Activated naive CD4-positive, alpha-beta T cell treated with anti-CD3 and anti-CD28 coated beads, Interleukin-2, amount 50 U/mL, for 24 hours (primary cell): ENCODE data around the gene PCDHB7.
"Not testable (repeated sequence)": the region's sequence is repeated elsewhere in the genome, so short reads cannot be mapped to it uniquely, and the experiment has no call there.

Experiments
- H3K27ac Mint-ChIP-seq: one replicate; pipeline ENCODE4 v1.8.0; 2021; ENCODE audit warnings: mild to moderate bottlenecking, mixed read lengths
- H3K27me3 Mint-ChIP-seq: one replicate; pipeline ENCODE4 v1.8.0; 2021; ENCODE audit warnings: mixed read lengths
- H3K36me3 Mint-ChIP-seq: one replicate; pipeline ENCODE4 v1.8.0; 2021; ENCODE audit warnings: mixed read lengths
- H3K4me1 Mint-ChIP-seq: one replicate; pipeline ENCODE4 v1.8.0; 2021; ENCODE audit warnings: mixed read lengths
- H3K4me3 Mint-ChIP-seq: one replicate; pipeline ENCODE4 v1.8.0; 2021; ENCODE audit warnings: mild to moderate bottlenecking, mixed read lengths
- H3K9me3 Mint-ChIP-seq: one replicate; pipeline ENCODE4 v1.8.0; 2021; ENCODE audit warnings: mixed read lengths

Gene PCDHB7

GRCh38 chr5:141199359-141200235, 27.2 kb downstream of the PCDHB7 start, which contains the start of gene PCDHB11:
TSS of gene PCDHB11 (plus strand) at chr5:141199627. CDS start at chr5:141199775, 148 bp downstream.
- Mint-ChIP-seq H3K27me3 (peaks cover 41% of the 10 kb centered on the region), H3K36me3 (peaks cover 13% of the 10 kb centered on the region), H3K9me3 (peaks cover 20% of the 10 kb centered on the region), H3K4me1 (no peaks in the 10 kb centered on the region), H3K27ac (no peak within 1 kb of the TSS), H3K4me3 (no peak within 1 kb of the TSS)

GRCh38 chr5:141201126-141201525, 28.7 kb downstream of the PCDHB7 start:
- not testable (repeated sequence) for H3K36me3 Mint-ChIP-seq, H3K27ac Mint-ChIP-seq, H3K4me3 Mint-ChIP-seq, H3K4me1 Mint-ChIP-seq
- Mint-ChIP-seq H3K27me3 (peaks cover 45% of the 10 kb centered on the region), H3K9me3 (peaks cover 16% of the 10 kb centered on the region)

- peaks cover 16% of the 10 kb centered on the region for H3K9me3 Mint-ChIP-seq
Measured at GRCh38 chr5:141201646-141202045, 29.2 kb downstream of the PCDHB7 start.

GRCh38 chr5:141208478-141208877, 36.0 kb downstream of the PCDHB7 start, which contains the start of gene PCDHB12:
TSS of gene PCDHB12 (plus strand) at chr5:141208719. CDS start at chr5:141208908, 189 bp downstream.
- H3K27ac Mint-ChIP-seq, result no peak within 1 kb of the TSS
- no peaks in the 10 kb centered on the region for H3K36me3 Mint-ChIP-seq
- no peaks in the 10 kb centered on the region for H3K4me1 Mint-ChIP-seq
- peak within 1 kb of the TSS; percentile 15 for H3K4me3 Mint-ChIP-seq
- peaks cover 5% of the 10 kb centered on the region for H3K9me3 Mint-ChIP-seq
- peaks cover 55% of the 10 kb centered on the region for H3K27me3 Mint-ChIP-seq

More at GRCh38 chr5:141201646-141202045, 29.2 kb downstream of the PCDHB7 start:
- H3K27me3 Mint-ChIP-seq, result peaks cover 46% of the 10 kb centered on the region
- not testable (repeated sequence) for H3K36me3 Mint-ChIP-seq, H3K27ac Mint-ChIP-seq, H3K4me1 Mint-ChIP-seq, H3K4me3 Mint-ChIP-seq

- H3K4me1 Mint-ChIP-seq, H3K27ac Mint-ChIP-seq, H3K36me3 Mint-ChIP-seq, H3K4me3 Mint-ChIP-seq, H3K9me3 Mint-ChIP-seq: not testable (repeated sequence)
- H3K27me3 Mint-ChIP-seq, result peaks cover 58% of the 10 kb centered on the region
Measured at GRCh38 chr5:141210281-141210680, 37.8 kb downstream of the PCDHB7 start.

GRCh38 chr5:141210849-141211248, 38.4 kb downstream of the PCDHB7 start:
- H3K27ac Mint-ChIP-seq, H3K4me1 Mint-ChIP-seq, H3K9me3 Mint-ChIP-seq, H3K36me3 Mint-ChIP-seq, H3K4me3 Mint-ChIP-seq: not testable (repeated sequence)
- peaks cover 56% of the 10 kb centered on the region for H3K27me3 Mint-ChIP-seq

- Mint-ChIP-seq H3K36me3 (peaks cover 10% of the 10 kb centered on the region), H3K27me3 (peaks cover 47% of the 10 kb centered on the region)
- not testable (repeated sequence) for H3K4me3 Mint-ChIP-seq, H3K27ac Mint-ChIP-seq, H3K4me1 Mint-ChIP-seq, H3K9me3 Mint-ChIP-seq
Measured at GRCh38 chr5:141213656-141214339, 41.4 kb downstream of the PCDHB7 start, which contains the start of gene PCDHB13. TSS of gene PCDHB13 (plus strand) at chr5:141213919. CDS start at chr5:141214124, 205 bp downstream.

GRCh38 chr5:141214583-141214982, 42.1 kb downstream of the PCDHB7 start:
- not testable (repeated sequence) for H3K4me3 Mint-ChIP-seq, H3K27ac Mint-ChIP-seq, H3K4me1 Mint-ChIP-seq
- Mint-ChIP-seq H3K9me3 (peaks cover 16% of the 10 kb centered on the region), H3K36me3 (peaks cover 12% of the 10 kb centered on the region), H3K27me3 (peaks cover 49% of the 10 kb centered on the region)

- H3K9me3 Mint-ChIP-seq, result peaks cover 25% of the 10 kb centered on the region
- not testable (repeated sequence) for H3K27ac Mint-ChIP-seq, H3K4me1 Mint-ChIP-seq, H3K4me3 Mint-ChIP-seq
- peaks cover 15% of the 10 kb centered on the region for H3K36me3 Mint-ChIP-seq
- H3K27me3 Mint-ChIP-seq, result peaks cover 53% of the 10 kb centered on the region
Measured at GRCh38 chr5:141215504-141215903, 43.1 kb downstream of the PCDHB7 start.

GRCh38 chr5:141216035-141216434, 43.6 kb downstream of the PCDHB7 start:
- not testable (repeated sequence) for H3K27ac Mint-ChIP-seq, H3K4me1 Mint-ChIP-seq, H3K4me3 Mint-ChIP-seq
- Mint-ChIP-seq H3K9me3 (peaks cover 30% of the 10 kb centered on the region), H3K36me3 (peaks cover 15% of the 10 kb centered on the region), H3K27me3 (peaks cover 54% of the 10 kb centered on the region)

- Mint-ChIP-seq H3K4me3 (peak within 1 kb of the TSS; percentile 40), H3K4me1 (no peaks in the 10 kb centered on the region), H3K36me3 (peaks cover 10% of the 10 kb centered on the region), H3K27ac (no peak within 1 kb of the TSS), H3K9me3 (peaks cover 25% of the 10 kb centered on the region), H3K27me3 (peaks cover 65% of the 10 kb centered on the region)
Measured at GRCh38 chr5:141223112-141223783, 50.8 kb downstream of the PCDHB7 start, which contains the start of gene PCDHB14. TSS of gene PCDHB14 (plus strand) at chr5:141223343. CDS start at chr5:141223506, 163 bp downstream.

GRCh38 chr5:141224844-141225243, 52.4 kb downstream of the PCDHB7 start:
- H3K4me1 Mint-ChIP-seq, H3K27ac Mint-ChIP-seq, H3K4me3 Mint-ChIP-seq, H3K36me3 Mint-ChIP-seq: not testable (repeated sequence)
- H3K27me3 Mint-ChIP-seq, result peaks cover 56% of the 10 kb centered on the region
- H3K9me3 Mint-ChIP-seq, result peaks cover 20% of the 10 kb centered on the region

- not testable (repeated sequence) for H3K4me3 Mint-ChIP-seq, H3K4me1 Mint-ChIP-seq, H3K27ac Mint-ChIP-seq, H3K36me3 Mint-ChIP-seq
- H3K27me3 Mint-ChIP-seq, result peaks cover 50% of the 10 kb centered on the region
- H3K9me3 Mint-ChIP-seq, result peaks cover 14% of the 10 kb centered on the region
Measured at GRCh38 chr5:141225421-141225820, 53.0 kb downstream of the PCDHB7 start.
